GM19397 (cell line): ENCODE data around the gene COMMD2.

ENCODE experiments used
- ATAC-seq: cut with Tn5 transposase; IDR thresholded peaks from one replicate; pipeline ENCODE4 v1.9.1; 2021; ENCODE audit warnings: mild to moderate bottlenecking, moderate library complexity; ENCODE audit not compliant: unreplicated experiment

COMMD2 gene

DNA sequence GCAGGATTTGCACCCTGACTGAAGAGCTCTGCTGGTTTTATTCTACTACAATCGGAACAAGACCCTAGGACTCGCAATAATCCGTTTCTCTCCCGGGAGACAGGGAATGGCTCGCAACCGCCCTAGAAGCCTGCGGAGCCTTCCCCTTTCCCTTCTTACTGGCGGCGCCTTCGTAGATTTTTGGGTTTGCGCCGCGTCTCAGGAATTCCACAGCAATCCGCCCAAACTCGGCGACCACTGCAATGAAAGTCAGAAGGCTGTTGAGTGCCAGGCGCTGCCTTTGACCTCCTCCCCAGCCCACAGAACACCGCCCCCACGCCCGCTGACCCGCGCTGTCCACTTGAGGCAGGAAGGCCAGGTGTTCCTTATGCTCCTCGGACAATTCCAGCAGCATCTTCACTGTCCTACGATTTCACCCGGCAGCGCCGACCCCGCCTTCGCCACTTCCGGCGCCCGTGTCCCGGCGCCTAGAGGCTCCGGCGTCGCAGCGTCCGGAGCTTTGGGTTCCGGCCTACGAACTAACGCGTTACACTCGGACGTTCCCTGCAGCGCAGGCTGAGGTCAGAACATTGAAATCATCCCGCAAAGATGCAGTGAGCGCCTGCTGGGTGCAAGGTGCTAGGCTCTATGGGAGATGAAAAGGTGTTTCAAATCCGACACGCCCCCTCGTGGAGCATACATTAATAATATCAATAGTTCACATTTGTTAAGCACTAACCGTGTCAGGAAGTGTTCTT is at the start of gene COMMD2:
COMMD2 (minus strand) TSS at position 439 of the 737 bp plus-strand sequence; CDS start at position 394, 45 bp downstream.
- ATAC-seq, result peak; percentile 99

DNA sequence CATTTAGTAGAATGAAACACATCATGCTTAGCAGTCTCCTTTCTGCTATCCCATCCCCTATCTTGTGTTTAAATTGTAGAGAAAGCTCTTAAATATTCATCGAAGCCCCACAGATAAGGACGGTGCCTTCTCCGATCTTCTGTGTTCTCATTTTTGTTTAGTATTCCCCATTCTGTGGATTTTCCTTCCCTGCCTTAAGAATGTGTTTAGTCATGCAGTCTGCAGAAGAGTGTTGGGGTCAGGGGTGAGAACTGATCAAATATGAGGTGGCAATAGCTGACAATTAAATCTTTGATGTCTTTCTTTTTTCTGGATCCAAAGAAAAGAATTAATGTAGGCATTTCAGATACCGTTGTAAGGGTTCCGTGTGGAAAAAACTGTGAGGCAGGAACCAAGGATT is 49.4 kb upstream of the COMMD2 start:
- no peak for ATAC-seq

DNA sequence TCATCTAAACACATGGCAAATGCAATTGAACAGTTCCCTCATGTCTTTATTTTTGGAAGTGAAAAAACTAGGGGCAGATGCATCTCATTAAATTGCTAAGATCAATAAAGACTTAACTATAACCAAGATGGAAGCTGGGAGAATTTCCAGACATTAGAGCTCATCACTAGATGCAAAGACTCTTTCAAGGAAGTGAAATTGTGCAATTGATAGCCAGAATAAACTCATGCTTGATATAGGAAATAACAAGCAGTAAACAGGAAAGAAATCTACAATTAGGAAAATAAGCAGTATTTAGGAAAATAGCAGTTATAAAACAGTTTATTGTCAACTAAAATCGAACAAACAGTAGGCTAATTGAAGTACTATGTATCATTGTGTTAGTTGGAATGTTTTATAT is 48.9 kb upstream of the COMMD2 start:
- ATAC-seq, result no peak

DNA sequence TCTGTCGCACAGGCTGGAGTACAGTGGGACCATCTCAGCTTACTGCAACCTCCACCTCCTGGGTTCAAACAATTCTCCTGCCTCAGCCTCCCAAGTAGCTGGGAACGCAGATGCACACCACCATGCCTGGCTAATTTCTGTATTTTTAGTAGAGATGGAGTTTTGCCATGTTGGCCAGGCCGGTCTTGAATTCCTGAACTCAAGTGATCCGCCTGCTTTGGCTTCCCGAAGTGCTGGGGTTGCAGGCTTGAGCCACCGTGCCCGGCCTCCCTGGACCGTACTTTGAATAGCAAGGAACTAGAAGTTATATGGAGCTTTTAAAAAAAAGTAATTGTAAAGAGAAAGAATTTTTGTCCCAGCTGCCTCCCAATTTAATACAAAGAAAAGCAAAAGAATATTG is 48.4 kb upstream of the COMMD2 start:
- ATAC-seq, result no peak

DNA sequence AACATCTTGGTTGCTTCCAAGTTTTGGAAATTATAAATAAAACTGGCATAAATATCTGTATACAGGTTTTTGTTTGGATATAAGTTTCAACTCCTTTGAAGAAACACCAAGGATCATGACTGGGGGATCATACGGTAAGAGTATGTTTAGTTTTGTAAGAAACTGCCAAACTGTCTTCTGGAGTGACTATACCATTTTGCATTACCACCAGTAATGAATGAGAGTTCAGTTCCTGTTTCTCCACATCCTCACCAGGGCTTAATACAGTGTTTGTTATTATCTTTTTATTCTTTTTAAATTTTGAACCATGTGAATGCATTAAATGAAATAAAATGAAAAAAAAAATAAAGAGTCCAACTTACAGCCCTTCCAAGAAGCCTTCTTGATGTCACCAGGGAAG is 43.7 kb upstream of the COMMD2 start:
- ATAC-seq, result no peak

DNA sequence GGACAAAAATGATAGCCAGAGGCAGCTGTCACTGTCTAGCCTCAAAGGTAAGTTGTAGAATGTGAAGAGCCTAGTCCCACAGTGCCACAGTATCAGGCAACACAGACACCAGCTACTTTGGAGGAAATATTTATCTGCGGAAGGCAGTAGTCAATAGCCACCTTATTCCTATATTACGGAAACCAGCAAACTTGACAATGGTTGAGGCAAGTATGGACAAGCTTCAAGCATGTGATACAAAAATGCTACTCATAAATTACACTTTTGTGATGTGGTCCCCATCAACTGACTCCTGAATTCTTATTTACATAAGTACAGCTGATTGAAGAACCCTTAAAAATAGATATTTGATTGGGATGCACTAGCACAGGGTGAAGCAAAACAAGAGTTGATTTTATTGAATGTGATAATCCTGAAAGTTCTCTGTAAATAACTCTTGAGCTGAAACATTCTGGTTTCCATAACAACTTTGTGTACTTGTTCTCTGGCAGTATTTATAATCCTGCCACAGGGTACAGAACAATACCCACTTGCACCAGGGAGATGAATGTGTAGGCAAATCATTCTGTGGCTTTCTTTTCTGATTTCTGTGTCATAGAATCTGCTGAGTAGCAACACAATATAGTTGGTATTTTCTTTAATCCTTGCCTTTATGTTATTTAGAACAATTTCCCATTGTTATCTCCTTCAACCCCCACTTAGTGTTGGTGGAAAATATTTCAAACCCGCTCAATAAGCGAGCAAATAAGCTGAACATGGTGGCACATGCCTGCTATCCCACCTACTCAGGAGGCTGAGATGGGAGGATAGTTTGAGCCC is 40.4 kb upstream of the COMMD2 start, which contains the start of gene ANKUB1:
ANKUB1 (minus strand) TSS at position 103 of the 819 bp plus-strand sequence. CDS start 188 bp downstream, outside the sequence.
- ATAC-seq, result no peak

DNA sequence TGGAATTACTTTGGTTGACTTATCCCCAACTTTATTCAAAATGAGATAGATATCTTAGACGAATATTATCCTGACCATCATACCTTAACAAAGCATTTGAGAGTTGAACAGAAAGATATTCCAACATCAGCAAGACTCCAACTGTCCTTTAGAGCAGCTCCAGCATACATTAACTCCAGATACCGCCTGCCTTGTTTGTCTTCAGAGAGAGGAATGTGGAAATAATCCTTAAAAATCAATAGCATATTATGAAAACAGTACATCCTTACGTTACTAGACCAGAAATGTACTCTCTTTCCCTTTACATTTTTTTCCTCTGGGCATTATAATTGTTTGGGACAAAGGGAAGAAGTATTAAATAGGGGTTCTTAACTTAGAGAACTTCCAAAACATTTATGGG is 38.4 kb upstream of the COMMD2 start:
- no peak for ATAC-seq

DNA sequence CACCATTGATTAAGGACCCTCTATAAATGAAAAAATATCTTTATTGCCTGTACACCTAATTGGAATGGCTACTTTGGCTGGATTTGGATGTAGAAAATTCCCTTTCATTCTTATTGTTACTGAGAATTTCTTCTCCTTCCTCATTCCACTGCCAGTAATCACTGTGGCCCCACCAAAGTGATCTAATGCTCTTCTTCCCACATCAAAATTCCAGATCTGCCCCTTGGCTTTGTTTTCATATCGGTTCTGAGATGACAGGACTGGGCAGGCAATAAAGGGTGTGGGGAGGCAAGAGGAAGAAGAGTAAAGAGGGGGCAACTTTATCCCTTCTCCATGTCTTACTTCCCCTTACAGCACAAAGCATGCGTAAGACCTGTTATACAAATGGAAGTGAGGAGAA is 38.0 kb upstream of the COMMD2 start:
- no peak for ATAC-seq

DNA sequence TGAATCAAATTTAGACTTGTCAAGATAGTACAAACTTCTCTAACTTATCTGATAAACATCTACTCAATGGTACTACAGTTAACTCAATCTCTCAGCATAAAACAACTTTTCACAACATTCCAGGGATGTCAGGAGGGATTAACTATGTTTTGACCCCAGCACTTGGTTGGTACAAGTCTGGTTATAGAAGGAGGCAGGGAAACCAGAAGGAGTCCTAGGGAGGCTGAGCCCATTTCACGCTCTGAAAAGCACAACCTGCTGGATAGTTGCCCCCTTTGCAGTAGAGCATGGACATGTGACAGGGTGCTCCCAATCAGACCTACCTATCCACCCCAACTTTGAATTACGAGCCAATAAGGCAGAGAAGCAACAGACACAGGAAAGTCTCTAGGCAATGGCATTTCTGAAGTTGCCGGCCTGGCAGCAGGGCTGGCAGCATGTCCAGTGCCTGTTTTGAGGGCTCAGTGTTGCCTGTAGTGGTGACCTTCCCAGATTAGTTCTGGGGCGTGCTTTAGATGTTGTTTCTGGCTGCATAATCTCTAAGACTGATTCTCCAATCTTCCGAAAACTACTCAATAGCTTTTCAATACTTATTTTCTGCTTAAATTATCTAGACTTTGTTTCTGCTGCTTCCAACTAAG is 31.9 kb upstream of the COMMD2 start:
- ATAC-seq, result no peak

DNA sequence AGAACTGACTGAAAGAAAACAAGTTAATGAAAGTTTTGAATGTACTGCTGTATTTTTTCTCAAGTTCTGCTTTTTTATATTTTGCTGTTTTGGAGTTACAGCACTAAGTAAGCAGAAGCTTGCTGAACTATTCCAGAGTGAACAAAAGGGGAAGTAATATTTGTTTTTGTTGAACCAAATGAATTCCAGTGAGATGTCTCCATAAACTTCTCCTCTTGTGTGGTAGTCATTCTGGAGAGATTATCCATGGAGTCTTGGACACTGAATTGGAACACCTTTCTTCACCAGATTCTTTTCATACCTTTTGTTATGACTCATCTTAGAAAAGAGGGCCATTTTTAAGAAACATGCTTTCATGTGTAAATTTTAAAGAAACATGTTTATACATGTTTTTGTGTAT is 31.3 kb upstream of the COMMD2 start:
- ATAC-seq, result no peak

DNA sequence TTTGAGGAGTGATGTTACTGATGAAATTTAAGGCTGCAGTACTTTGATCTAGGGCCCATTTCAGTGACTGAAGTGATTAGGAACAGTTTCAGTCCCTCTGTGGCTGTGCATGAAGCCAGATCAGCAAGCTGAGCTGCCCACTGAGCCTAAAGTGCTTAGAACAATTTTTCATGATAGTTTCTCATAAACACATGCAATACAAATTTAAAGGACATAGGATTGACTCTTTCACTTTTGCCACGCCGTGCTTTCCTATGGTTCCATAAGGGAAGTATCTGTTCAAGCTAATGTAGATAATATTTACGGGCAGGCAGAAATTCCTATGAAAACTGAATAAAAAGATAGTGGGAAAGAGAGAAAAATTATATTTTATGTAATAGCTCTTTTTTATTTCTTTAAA is 29.5 kb upstream of the COMMD2 start:
- ATAC-seq, result no peak

DNA sequence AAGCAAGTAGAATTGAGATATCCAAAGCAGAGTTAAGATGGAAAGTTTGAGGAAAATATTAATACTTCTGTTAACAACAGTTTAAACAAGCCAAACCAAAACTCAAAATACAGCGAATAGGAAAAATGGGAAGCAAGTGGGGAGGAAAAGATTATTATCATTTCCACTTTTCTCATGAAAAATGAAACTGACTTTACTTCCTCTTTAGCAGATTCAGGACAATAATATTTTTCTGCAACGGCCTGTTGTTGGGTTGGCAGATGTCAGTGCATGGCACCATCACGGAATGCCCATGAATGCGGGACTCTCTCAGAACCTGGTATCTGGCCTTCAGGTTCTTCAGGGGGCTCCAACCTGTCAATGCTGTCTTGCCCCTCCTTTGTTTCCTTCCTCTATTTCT is 28.9 kb upstream of the COMMD2 start:
- no peak for ATAC-seq

DNA sequence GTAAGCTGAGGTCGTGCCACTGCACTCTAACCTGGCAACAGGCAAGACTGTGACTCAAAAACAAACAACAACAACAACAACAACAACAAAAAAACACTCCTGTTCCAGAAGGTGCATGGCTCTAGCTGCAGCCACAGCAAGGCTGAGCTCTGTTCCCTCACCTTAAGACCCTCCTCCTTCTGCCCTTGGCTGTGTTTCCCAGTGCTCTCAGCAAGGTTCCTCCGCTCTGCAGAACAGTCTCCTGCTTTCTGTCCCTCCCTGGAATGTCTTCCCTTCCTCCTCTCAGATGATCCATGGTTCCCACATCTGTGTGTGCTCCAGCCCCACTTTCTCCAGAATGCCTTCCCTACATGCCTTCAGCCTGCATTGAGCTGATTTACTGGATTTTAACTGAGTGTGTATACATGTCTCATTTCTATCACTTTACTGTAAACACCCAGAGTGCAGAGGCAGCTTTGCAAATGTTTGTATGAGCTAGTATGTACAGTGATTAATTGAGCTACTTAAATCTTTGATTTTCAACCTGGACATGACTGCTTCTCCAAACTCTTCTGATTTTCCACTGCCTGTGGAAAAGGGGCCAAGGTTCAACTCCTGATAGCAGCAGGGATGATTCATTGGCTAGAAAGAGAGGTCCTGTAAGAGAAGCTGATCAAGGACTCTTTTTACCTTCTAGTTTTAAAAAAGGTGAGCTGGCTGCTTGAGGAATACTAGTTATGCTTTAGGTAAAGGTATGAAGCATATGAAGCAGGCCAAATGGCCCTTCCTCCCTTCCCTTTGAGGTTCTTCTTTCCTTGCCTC is 25.3 kb upstream of the COMMD2 start:
- ATAC-seq, result no peak

DNA sequence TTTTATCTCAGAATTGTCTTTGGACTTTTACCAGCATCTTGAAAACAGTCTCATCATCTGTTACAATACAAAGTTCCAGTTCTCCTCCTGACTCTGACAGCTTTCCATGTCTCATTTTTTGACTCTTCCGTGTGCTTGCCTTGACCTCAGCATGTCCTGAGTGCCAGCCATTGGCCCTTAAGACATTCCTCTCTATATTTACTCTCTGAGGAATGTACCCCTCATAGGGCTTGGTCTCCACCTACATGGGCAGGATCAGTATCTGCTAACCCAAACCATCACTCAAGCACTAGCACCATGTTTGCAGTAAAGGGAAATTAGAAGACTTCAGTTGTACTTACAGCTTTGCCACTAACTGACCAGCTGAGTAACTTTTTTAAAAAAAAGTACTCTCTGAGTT is 23.9 kb upstream of the COMMD2 start:
- no peak for ATAC-seq

DNA sequence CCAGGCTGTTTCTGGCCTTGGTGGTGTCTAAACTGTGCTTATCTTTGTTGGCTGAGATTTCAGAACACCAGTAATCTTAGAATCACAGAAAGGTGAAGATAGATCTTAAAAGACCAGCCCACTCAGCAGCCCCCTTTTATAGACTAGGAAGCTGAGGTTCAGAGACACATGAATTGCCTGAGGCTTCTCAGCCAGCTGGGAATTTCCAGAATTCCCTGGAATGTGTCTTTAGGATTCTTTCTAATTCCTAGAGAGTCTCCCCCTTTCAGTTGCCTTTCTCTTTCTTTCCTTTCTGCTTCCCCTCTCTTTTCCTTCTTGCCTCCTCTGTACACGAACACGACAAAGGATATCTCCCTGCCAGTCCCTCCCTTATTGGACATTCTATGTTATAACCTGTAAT is 20.6 kb upstream of the COMMD2 start:
- no peak for ATAC-seq

DNA sequence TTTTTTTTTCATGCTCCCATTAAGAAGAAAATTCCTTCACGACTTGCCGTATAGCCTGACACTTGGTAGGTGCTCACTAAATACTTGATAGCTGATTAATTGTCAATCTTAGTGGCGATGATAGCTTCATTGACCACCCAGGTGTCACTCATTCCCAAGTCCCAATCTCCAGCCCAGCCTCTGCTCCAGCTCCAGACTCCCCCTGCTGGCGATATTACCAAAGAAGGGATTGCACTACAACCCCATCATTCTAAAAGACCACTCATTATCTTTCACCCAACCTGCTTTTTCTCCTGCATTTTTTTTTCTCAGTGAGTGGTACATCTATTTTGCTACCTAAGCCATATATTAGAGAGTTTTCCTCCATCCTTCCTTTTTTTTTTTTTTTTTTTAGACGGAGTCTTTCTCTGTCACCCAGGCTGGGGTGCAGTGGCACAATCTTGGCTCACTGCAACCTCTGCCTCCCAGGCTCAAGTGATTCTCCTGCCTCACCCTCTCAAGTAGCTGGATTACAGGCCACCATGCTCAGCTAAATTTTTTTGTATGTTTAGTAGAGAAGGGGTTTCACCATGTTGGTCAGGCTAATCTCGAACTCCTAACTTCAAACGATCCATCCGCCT is 19.5 kb upstream of the COMMD2 start:
- ATAC-seq, result no peak

DNA sequence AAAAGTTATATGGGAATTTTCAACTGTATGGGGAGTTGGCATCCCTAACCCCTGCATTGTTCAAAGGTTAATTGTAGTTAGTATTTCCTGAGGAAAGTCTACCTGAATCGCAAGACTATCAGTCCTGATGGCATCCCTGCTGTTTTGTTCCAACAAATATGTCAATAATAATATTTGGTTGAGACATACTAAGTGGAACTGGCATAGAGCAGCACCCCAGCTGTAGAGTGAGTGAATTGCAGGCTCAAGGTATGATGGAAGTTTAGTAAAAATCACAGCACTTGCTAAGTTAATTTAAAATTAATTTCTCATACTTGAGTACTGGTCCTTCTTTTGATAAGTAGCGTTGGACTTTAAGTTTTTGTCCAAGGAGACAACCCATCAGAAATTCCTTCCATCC is 18.0 kb upstream of the COMMD2 start:
- ATAC-seq, result no peak

DNA sequence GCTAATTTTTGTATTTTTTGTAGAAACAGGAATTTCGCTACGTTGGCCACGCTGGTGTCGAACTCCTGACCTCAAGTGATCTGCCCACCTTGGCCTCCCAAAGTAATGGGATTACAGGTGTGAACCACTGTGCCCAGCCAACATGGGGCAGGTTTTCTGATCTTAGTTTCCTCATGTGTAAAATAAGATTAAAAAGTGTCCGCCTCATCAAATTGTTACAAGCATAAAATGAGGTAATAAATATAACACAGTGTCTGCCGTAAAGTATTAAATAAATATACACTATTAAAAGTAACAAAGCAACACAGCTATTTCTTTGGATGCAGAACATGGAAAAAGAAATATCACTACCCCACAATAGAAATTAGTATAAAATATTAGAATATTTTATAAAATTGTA is 16.4 kb upstream of the COMMD2 start:
- no peak for ATAC-seq

DNA sequence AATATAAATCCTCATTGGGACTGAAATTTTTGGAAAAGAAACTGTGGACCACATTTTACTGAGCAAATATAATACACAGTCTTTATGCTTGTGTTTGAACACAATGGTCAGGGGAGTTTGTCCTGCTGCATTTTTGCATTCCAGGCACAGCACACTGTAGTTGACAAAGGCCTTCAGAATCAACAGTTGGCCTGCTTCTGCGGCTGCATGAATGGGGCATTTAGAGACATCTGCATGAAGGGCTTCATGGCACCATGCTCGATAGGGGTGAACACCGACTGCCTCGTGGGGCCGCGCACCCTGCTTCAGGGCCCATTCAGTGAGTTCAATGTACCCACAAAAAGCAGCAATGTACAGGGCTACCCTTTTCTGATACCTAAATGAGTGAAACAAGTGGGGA is 15.4 kb upstream of the COMMD2 start:
- no peak for ATAC-seq

DNA sequence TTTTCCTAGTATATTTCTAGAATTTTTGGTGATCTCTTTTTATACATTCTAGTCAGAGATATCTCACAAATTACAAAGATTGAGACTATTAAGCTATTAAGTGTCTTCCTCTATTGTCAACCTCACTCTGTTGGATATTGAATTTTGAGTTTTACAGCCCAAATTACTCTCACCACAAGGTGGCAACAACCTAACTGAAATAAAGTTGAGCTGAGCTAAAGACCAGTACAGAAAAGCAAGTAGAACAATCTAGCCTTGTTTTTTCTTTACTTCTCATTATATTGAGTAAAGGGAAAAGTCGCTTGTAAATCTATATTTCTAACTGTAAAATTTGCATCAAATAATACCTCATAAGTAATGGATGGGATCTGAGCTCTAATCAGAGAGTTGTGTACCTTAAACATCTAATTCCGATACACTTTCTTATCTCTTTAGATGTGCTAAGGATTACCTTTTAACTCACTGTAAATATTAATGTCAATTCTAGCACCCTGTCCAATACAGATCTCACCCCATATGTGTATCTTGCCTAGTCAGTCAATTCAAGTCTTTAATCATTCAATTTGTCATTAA is 13.6 kb upstream of the COMMD2 start:
- no peak for ATAC-seq
